Stimulated activated CD4-positive, alpha-beta T cell treated with anti-CD3 and anti-CD28 coated beads, Interleukin-2, amount 100 ng/mL, for 4 hours (primary cell): Measurements from ENCODE around the gene NTPCR.
"Not testable (repeated sequence)": the region's sequence is repeated elsewhere in the genome, so short reads cannot be mapped to it uniquely, and the experiment has no call there.

ENCODE experiments used
- DNase-seq: peaks from one replicate; pipeline ENCODE4 v3.0.0-alpha.2; 2020; ENCODE audit warnings: low read depth

Gene NTPCR

DNA sequence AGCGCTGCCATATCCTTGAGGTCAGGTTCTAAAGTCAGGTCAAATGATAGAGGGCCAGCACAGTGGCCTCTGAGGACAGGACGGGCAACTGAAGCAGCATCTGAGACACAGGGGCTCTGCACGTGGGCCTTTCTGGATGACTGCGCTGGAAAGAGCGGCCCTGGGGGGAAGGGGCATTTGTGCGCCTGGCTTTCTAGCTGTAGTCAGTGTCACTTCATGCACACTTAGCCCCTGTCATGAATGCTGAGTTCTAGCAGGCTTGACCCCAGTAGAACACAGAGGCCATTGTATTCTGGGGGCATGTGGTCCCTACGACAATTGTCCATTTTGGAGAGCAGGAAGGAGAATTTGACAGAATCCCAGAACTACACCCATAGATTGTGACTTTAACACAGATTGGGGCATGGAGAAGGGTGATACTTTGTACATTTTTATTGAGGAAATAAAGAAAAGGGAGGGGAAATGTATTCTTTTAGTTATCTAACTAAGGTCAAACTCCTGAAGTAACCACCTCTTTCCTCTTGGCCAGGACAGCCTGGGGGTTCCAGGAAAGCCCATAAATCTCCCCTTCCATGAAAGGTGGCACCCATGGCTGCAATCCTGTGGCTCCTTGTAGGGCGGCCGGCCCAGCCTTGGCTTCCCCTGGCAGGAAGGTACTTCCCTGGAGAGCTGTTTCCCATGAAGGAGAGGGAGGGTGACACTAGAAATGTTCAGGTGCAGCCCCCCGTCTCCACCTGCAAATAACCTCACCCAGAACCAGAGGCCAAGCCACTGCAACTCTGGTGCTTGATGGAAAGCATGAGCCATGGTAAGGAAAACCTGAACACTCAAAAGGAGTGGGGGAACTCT, 34.4 kb downstream of the NTPCR start:
- DNase-seq = no peak

DNA sequence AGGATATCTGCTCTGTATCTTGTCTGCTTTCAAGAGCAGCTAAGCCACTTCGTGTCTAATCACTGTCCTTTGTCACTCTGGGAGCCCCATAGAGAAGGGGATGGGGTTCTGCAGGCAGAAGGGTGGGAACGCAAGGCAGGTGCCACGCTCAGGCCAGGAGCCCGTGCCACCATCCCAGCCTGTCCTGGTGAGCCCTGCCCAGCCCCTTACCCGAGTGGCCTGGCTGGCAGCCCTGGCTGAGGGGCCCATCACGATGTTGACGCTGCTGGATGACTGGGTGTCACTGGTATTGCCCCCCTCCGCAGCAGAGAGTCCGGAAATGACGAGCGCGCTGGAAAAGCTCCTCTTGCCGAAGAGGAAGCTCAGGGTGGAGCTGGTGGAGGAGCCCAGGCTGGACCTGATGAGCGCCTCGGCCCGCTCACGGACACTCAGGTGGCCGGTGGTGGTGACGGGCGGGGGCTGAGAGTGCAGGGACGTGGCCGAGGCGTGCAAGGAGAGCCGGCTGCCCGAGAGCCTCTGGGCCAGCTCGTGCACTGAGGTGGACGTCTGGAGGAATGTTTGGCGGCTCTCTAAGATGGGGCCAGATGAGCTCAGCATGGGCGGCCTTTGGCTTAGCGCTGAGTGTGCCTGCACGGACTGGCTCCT, 35.6 kb downstream of the NTPCR start:
- DNase-seq = no peak

DNA sequence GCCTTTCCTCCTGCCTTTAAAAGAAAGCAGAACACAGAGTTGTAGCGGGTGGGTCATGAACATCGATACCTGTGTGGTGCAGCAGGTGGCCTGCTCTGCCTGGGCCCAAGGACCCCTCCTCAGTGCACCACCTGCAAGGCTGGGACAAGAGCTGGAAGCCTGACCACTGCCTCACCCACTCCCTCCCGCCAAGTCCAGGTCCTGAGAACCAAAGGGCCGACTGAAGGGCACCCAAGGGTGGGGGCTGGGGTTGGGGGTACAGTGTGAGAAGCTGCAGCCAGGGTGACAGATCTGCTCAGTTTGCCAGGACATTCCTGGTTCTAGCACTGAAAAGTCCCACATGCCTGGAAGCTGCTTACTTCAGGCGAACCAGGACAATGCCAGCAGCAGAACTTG, 36.1 kb downstream of the NTPCR start:
- no peak for DNase-seq

DNA sequence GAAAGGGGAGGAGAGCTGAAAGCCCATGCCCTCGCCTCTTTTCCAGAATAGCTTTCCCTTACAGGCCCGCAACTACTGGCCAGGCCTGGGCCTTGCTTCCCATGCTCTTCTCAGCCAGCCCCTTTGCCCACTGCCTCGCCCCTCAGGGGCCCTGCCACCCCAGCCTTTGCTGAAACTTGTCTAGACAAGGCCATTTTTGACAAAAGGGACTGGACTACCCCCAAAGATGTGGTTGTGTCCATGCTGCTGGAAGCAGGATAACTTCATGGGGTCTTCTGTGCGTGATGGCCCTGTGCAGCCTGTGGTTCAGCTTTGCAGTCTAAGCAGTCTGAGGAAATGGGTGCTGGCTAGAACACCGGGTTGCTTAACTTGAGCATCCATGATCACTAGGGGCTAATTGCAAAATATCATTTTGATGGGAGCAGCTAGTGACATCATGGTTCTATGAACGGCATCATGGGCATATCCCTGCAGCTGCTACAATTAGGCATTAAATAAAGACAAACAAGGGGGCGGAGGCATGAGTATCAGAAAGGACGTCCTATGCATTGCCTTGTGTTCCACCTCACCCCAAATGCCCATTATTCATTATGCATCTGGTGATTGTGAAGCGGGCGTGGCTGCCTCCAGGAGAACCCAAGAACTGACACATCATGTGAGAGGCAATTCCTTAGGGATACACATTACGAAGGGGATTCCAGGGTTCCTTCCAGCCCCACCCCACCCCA, 36.8 kb downstream of the NTPCR start:
- DNase-seq = no peak

DNA sequence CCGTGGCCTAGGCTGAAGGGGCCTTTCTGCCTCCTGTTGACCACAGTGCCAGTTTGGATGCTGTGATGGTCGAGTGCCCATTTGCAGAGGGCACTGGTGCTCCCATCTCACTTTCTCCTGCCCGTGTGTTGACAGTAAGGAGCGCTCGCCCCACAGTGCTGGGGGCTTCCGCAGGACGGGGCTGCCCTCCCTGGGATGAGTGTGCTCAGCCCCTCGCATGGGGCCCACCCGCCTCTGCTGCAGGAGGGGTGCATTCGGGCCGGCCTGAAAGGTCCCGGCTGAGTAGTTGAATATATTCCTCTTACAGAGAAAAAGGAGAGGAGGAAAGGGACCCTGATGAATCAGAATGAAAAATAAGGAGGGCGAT, 37.3 kb downstream of the NTPCR start:
- DNase-seq = no peak

DNA sequence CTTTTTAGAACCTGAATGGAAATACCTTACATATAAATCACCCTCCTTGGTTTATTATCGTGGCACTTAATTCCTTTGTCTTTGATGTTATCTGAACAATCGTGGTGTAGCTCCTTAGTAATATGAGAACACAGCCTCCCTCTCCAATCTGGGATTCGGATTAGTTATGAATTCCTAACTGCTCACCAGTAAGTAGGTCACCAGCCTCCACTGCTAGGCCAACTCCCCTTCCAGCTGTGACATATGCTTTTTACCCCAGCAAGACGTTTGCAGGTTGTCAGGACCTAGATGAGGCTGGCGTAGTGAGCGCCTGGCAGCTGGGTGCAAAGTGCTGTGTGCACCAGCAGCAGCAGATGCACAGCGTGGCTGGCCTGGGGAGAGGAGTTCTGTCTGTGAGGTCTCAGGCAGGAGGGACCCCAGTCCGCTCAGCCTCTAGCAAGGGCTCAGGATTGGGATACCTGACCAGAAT, 38.2 kb downstream of the NTPCR start:
- DNase-seq = no peak

DNA sequence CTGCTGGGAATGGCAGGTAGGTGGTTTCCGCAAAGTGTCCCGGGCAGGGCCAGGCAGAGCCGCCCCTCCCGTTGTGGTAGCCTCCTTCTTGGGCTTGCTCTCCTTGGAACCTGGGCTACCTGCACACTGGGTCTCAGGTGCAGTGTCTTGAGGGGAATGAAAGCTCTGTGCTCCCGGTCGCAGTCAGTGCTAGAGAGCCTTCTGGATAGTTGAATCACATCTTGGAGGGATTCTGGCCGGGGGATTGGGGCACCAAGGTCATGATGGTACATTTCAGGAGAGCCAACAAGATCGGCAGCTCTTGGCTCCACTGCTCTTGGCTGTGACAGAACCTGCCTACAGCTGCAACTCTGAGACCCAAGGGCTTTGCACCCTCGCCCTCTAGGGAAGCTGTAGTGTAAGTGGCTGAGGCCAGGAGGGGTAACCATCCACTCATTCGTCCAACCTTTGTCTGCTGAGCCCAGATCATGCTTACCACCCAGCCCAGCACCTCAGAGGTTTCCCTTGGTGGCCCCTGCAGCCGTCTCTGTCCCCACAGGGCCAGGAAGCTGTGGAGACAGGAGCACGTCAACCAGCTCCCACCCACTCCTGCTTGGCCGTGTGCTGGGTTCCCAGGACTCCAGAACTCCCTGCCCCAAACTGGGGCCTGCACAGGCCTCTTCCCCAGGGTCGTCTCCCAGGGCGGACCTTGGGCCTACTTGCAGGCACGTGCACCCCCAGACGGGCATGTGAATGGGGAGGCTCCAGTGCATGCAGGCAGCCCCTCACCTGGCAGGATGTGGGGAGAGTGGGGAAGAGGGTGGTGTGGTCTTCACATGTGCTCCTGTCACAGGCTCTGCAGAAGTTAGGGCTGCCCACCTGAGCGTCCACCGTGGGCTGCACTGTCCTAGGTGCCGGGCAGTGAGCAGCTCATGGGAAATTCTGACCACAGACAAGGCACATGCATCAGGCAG, 40.0 kb downstream of the NTPCR start:
- DNase-seq = no peak

DNA sequence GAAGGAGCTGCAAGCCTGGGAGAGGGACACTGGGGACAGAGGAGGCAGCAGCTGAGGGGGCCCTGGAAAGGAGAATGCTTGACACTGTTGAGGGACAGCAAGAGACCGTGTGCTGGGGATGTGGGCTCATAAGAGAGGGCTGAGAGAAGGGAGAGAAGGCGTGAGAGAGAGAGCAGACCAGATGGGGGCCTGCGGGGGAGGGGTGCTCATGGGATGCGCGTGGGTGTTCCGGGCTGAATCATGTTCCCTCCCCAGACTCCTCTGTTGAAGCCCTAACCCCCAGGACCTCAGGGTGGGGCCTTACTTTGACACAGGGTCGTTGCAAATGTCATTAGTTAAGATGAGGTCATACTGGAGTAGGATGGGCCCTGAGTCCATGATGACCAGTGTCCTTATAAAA, 40.8 kb downstream of the NTPCR start:
- DNase-seq = no peak

DNA sequence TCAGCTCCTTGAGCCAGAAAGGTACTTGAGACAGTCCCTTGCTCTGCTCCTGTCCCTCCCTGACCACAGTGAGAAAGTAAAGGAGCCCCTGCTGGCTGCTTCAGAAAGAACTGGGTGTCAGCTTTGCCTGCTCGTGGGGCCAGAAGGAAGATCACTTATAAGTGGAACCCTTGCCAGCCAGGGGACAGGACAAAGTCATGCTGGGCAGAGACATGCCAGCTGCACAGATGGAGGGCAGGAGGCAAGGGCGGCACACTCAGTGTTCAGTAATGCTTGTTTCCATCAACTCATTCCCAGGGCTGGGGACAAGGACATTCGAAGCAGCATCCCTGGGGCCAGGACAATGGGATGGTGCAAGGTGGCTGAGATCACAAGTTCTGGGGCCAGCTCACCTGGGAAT, 41.8 kb downstream of the NTPCR start:
- no peak for DNase-seq

DNA sequence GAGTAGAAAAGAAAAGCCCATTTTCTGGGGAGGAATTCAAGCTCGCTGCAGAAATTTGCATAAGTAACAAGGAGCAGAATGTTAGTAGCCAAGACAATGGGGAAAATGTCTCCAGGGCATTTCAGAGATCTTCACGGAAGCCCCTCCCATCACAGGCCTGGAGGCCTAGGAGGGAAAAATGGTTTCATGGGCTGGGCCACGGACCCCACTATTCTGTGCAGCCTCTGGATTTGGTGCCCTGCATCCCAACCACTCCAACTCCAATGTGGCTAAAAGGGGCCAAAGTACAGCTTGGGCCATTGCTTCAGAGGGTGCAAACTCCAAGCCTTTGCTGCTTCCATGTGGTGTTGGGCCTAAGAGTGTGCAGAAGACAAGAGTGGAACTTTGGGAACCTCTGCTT, 43.1 kb downstream of the NTPCR start:
- DNase-seq = no peak

DNA sequence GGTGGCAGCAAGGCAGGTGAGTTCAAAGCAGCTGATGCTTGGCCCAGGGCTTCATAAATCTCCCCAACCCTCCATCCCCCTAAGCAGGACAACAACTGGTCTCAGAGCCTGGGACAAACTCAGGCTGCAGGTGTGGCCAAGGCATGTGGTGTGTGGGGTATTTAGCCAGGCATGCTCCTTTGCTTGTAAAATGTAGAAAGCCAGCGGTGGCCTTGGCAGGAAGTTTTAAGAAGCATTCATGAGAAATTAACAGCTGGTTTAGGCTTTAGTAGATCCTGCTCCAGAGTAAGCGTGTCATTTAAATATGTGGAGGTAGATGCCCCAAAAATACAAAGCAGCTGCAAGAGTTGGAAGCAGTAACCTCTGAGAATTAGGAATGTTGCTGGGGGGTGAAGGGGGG, 44.8 kb downstream of the NTPCR start:
- DNase-seq = no peak

DNA sequence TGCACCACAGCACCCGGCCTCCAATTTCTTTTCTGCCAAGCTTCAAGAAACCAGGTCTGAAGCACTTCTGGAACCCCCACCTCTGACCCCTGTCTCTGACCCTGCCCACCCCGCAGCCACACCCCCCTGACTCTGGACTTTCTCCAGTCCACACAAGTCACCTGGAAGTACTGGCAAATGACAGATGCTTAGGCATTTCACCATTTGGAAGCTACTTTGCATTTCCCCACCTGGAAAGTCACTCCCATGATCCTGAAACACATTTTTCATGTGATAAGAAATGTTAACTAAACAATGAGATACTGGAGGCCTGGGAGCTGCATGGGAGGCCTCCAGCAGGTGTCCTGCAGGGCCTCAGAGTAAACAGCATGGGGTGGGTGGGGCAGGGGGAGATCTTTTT, 45.7 kb downstream of the NTPCR start:
- no peak for DNase-seq

DNA sequence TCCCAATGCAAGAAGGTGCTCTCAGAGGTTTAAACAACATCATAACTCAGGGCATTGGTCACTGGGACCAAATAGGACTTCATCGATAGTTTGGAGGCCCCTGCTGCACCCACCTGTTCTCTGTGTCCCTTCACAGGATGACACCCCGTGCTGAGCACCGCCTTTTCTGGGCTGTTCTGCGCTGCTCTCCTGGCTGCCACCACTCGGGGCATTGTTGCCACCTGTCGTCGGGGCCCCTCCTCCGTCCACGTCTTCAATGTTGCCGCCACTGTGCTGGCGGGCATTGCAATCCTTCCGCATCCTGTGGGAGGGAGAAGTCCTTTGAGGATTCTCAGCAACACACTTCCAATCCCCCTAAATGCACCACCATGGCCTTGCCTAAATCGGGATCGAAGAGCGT, 47.7 kb downstream of the NTPCR start:
- DNase-seq = no peak

DNA sequence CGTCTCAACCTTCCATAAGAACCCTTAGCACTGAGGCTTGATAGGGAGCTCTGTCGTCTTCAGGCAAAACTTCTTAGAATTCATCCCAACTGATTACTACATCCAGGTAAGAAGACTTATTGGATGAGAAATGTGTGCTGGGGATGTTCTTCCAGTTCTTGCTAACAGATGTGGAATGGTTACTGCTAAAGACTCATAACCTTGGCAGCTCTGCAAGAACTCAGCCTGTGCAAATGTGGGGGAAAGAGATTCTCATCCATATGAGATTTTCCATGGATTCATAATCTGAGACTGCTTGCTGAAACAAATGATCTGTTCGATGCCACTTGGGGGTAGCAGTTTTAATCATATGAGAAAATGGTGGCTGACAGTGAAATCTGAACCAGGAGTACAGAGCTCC, 48.2 kb downstream of the NTPCR start:
- no peak for DNase-seq

DNA sequence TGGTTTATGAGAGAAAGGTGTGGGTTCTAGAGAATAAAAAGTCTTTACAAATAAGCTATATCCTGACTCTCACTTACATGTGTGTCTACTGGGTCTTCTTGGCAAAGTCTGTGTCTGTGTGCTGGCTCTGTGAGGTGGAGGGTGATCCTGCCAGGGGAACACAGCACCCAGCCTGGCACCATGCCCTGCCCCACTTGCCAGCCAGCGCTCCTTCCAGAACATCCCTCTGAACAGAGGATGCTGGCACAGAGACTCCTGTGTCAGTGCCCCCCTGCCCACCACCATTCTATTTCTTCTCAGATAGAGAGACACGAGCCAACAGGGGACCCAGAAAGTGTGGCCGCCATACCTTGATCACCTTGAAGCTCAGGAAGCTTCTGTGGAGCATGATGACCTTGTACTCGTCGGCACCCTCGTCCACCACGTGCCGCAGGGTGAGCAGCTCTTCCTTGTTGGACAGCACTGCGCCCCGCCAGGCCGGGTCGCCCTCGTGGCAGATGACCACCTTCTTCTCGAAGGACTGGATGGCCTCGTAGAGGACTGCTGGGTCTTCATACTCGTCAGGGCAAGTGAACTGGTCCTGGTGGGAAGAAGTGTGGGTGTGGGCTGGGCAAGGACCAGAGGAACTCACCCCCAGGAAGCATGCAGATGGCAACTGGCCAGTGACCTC, 49.7 kb downstream of the NTPCR start:
- DNase-seq = no peak

DNA sequence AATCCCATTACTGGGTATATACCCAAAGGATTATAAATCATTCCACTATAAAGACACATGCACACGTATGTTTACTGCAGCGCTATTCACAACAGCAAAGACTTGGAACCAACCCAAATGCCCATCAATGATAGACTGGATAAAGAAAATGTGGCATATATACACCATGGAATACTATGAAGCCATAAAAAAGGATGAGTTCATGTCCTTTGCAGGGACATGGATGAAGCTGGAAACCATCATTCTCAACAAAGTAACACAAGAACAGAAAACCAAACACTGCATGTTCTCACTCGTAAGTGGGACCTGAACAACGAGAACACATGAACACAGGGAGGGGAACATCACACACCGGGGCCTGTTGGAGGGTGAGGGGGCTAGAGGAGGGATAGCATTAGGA, 53.2 kb downstream of the NTPCR start:
- not testable (repeated sequence) for DNase-seq

DNA sequence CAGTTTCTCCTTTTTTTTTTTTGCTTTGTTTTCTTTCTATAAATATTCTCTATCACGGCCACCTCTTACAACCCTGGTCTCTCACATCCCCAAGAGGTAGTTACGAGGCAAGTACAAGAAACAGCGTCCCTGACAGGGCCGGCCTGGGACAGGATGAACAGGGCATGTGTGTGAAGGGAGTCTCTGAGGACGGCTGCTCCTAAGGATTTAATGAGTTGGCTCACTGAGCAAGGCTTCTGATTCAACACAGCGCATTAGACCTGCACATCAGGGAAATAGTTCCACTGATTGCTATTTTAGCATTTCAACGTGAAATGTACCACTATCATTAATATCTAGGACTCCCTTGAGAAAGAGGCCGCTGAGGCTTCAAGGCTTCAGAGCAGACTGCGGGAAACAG, 54.0 kb downstream of the NTPCR start:
- DNase-seq = no peak

DNA sequence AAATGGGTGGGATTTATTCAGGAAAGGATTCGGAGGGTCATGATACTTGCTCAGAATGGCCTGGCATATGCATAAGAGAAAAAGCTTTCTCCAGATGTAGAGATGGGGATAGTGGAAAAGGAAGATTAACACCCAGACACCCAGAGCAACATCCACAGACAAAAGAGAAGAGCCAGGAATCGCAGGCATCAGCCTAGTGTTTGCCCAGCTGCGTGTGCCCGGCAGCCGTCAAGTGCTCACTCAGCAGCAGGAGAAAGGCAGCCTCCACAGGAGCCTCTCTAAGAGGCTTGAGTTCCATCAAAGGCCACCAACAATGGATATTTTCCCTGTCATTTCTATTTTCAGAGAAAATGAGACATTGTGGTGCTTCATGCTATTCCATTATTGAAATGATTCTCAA, 54.7 kb downstream of the NTPCR start:
- DNase-seq = no peak

DNA sequence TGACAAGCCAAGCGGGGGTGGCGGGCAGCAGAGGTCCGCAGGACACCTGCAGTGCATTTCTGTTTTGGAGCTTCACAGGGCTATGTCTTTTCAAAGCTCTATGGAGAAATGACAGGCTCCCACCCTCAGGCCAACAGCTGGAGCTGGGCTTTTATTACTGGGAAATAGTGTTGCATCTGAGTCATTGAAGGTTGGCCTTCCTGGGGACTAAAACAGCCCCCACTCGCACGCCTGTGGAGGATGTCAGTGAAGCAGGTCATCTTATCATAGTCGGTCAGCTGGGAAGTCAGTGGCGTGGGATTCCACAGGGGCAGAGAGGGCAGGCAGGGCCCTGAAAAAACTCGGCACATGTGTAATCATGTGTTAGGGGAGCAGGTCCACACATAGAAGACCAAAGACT, 55.3 kb downstream of the NTPCR start:
- no peak for DNase-seq

DNA sequence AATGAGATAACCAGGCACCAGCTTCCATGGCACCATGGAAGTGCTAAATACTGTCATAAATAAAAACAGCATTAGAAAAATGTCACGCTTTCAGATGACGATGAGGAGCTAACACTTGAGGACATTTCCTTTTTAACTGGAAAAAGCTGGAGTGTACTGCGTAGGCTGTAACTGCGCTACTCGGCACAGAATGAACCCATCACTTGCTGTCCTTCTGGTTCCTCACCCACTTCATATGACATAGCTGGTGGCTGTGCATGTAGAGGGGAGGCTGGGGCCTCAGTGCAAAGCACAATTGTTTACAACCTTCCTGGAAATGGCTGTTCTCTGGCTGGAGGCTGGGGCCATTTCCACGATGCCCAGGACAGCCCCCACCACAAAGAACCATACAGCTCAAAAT, 55.7 kb downstream of the NTPCR start:
- DNase-seq = no peak

DNA sequence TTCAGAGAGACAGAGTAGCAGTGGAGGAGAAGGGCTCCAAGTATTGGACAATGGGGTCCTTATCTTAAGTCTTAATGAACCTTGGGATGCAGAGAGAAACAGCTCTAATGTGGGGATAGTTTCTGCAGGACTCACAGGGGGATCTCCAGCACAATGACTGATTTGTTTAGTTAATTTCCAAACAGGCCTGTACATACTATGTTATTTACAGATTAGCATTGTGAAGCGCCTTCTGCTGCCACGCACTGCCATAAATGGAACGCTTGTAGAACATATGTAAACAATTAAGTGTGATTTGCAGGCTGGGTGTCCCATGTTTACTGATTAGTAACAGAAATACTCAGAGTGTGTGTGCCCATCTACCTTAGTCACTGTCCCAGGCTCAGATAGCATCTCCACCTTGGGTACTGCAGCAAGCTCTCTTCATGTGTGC, 56.1 kb downstream of the NTPCR start:
- DNase-seq = no peak
